Measurements from ENCODE around the gene KCNQ1. TPM values are rescaled to one million over a fixed set of nuclear protein-coding genes. Genes with fewer than 3 reads are reported as not detected.

KCNQ1 gene
- total and polyA plus RNA-seq, 2 of the 13 experiments (the other 11 are each of a cell fraction or from before 2014, with no cell fraction given) = 0.02 to 0.08 TPM

DNA sequence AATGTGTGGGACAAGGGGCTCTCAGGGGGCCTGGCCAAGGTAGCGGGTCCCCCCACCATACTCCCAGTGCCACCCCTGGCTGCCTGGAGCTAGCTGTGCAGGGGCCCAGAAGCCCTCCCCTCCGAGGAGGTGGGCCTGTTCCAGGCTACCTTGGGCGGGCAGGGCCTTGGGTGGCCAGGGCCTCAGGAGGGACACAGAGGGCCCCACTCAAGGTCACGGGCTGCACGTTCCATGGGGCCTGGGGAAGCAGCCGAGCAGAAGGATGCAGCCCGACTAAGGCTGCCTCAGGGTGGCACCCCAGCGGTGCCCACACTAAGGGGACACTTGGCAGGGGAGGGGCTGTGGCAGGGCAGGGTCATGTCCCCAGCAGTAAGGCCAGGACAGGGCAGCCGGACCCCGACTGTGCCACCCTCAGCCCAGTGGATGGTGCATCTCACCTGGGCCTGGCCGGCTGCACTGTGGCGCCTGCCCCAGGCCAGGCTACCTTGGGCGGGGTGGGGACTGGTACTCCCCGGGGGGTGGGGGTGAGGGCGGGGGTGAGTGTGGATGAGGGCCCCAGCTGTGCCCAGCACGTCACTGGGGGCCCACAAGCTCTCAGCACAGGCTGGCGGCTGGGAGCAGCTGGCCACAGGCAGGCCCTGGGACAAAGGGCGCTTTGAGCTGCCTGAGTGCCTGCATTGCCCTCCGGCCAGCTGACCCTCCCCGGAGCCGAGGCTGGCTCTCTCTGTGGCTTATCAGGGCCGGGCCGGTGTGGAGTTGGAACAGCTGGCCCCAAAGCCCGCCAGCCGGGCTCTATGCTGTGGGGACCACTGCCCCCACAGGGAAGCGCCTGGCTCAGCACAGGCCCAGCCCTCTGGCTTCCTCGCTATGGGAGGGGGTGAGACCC, 117.1 kb downstream of the KCNQ1 start (continued):
- TF ChIP-seq, protein P1, sequence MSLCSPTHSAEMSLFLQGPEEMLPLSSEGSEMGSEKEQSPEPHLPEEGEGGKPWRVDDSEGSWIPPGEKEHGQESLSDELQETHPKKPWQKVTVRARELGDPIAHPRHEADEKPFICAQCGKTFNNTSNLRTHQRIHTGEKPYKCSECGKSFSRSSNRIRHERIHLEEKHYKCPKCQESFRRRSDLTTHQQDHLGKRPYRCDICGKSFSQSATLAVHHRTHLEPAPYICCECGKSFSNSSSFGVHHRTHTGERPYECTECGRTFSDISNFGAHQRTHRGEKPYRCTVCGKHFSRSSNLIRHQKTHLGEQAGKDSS (CRISPR knock-in tag; IDR thresholded peaks at IDR 0.05; ENCODE audit: borderline replicate concordance, low read depth) = no peak
- TF ChIP-seq, protein P2, sequence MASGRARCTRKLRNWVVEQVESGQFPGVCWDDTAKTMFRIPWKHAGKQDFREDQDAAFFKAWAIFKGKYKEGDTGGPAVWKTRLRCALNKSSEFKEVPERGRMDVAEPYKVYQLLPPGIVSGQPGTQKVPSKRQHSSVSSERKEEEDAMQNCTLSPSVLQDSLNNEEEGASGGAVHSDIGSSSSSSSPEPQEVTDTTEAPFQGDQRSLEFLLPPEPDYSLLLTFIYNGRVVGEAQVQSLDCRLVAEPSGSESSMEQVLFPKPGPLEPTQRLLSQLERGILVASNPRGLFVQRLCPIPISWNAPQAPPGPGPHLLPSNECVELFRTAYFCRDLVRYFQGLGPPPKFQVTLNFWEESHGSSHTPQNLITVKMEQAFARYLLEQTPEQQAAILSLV (CRISPR knock-in tag; IDR thresholded peaks at IDR 0.05; ENCODE audit: borderline replicate concordance) = 0 out of 2 replicates have a peak, but pooled peaks have one; percentile 82
- TF ChIP-seq, protein P3, sequence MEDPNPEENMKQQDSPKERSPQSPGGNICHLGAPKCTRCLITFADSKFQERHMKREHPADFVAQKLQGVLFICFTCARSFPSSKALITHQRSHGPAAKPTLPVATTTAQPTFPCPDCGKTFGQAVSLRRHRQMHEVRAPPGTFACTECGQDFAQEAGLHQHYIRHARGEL (CRISPR knock-in tag; IDR thresholded peaks at IDR 0.05) = no peak
- TF ChIP-seq ZNF382 (CRISPR knock-in tag; IDR thresholded peaks at IDR 0.05; ENCODE audit: borderline replicate concordance) = no peak
- no peak for TF ChIP-seq ONECUT2 (CRISPR knock-in tag; IDR thresholded peaks at IDR 0.05)
- no peak for TF ChIP-seq SALL2 (CRISPR knock-in tag; IDR thresholded peaks at IDR 0.05)
- no peak for TF ChIP-seq TRIM24 (CRISPR knock-in tag; IDR thresholded peaks at IDR 0.05)
- TF ChIP-seq ZFP90 (CRISPR knock-in tag; IDR thresholded peaks at IDR 0.05; ENCODE audit: borderline replicate concordance) = 0 out of 2 replicates have a peak, but pooled peaks have one; percentile 29
- TF ChIP-seq KLF12 (CRISPR knock-in tag; IDR thresholded peaks at IDR 0.05; ENCODE audit: borderline replicate concordance) = no peak
- no peak; the same call in 1 of the 2 replicates for TF ChIP-seq ZFP82 (CRISPR knock-in tag; IDR thresholded peaks at IDR 0.05; ENCODE audit: borderline replicate concordance)
- TF ChIP-seq, protein P4, sequence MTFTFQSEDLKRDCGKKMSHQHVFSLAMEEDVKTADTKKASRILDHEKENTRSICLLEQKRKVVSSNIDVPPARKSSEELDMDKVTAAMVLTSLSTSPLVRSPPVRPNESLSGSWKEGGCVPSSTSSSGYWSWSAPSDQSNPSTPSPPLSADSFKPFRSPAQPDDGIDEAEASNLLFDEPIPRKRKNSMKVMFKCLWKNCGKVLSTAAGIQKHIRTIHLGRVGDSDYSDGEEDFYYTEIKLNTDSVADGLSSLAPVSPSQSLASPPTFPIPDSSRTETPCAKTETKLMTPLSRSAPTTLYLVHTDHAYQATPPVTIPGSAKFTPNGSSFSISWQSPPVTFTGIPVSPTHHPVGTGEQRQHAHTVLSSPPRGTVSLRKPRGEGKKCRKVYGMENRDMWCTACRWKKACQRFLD (CRISPR knock-in tag; IDR thresholded peaks at IDR 0.05; ENCODE audit: borderline replicate concordance) = no peak
- TF ChIP-seq RFX5 (IDR thresholded peaks at IDR 0.05; ENCODE audit: low read depth, low read length) = no peak
- TF ChIP-seq, protein P5, sequence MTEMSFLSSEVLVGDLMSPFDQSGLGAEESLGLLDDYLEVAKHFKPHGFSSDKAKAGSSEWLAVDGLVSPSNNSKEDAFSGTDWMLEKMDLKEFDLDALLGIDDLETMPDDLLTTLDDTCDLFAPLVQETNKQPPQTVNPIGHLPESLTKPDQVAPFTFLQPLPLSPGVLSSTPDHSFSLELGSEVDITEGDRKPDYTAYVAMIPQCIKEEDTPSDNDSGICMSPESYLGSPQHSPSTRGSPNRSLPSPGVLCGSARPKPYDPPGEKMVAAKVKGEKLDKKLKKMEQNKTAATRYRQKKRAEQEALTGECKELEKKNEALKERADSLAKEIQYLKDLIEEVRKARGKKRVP (CRISPR knock-in tag; IDR thresholded peaks at IDR 0.05) = no peak
- TF ChIP-seq, protein P6, sequence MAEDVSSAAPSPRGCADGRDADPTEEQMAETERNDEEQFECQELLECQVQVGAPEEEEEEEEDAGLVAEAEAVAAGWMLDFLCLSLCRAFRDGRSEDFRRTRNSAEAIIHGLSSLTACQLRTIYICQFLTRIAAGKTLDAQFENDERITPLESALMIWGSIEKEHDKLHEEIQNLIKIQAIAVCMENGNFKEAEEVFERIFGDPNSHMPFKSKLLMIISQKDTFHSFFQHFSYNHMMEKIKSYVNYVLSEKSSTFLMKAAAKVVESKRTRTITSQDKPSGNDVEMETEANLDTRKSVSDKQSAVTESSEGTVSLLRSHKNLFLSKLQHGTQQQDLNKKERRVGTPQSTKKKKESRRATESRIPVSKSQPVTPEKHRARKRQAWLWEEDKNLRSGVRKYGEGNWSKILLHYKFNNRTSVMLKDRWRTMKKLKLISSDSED (CRISPR knock-in tag; IDR thresholded peaks at IDR 0.05) = no peak
- TF ChIP-seq, protein P7, sequence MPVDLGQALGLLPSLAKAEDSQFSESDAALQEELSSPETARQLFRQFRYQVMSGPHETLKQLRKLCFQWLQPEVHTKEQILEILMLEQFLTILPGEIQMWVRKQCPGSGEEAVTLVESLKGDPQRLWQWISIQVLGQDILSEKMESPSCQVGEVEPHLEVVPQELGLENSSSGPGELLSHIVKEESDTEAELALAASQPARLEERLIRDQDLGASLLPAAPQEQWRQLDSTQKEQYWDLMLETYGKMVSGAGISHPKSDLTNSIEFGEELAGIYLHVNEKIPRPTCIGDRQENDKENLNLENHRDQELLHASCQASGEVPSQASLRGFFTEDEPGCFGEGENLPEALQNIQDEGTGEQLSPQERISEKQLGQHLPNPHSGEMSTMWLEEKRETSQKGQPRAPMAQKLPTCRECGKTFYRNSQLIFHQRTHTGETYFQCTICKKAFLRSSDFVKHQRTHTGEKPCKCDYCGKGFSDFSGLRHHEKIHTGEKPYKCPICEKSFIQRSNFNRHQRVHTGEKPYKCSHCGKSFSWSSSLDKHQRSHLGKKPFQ (CRISPR knock-in tag; IDR thresholded peaks at IDR 0.05; ENCODE audit: insufficient replicate concordance) = no peak
- TF ChIP-seq, protein P8, sequence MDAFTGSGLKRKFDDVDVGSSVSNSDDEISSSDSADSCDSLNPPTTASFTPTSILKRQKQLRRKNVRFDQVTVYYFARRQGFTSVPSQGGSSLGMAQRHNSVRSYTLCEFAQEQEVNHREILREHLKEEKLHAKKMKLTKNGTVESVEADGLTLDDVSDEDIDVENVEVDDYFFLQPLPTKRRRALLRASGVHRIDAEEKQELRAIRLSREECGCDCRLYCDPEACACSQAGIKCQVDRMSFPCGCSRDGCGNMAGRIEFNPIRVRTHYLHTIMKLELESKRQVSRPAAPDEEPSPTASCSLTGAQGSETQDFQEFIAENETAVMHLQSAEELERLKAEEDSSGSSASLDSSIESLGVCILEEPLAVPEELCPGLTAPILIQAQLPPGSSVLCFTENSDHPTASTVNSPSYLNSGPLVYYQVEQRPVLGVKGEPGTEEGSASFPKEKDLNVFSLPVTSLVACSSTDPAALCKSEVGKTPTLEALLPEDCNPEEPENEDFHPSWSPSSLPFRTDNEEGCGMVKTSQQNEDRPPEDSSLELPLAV (CRISPR knock-in tag; conservative IDR thresholded peaks at IDR 0.05; ENCODE audit: low read depth) = no peak
- 0 out of 2 replicates have a peak, but pooled peaks have one; percentile 2 for TF ChIP-seq ZNF546 (CRISPR knock-in tag; conservative IDR thresholded peaks at IDR 0.05)
- TF ChIP-seq ZNF432 (CRISPR knock-in tag; IDR thresholded peaks at IDR 0.05; ENCODE audit: borderline replicate concordance) = no peak

Data from HepG2 (cell line).